Keratinocyte (primary cell): ENCODE data around the gene DEFB119. TPM values are rescaled to one million over a fixed set of nuclear protein-coding genes. Genes with fewer than 3 reads are reported as not detected.

Experiments
- DNase-seq: peaks from one replicate; pipeline ENCODE4 v3.0.0-alpha.2; 2011; ENCODE audit warnings: low read depth, missing footprints, low spot score
- FAIRE-seq: peaks from 2 replicates; lab custom pipeline; 2011; peaks lifted over from hg19 to GRCh38; lab: Jason Lieb, UNC
- H2AFZ ChIP-seq: 2 replicates; pipeline ENCODE4 v1.6.0; 2012; ENCODE audit warnings: low read length, control low read depth, inconsistent platforms; ENCODE audit not compliant: control insufficient read depth
- H3K27ac ChIP-seq: 2 replicates; pipeline ENCODE4 v1.5.1; 2011; ENCODE audit warnings: low read length; ENCODE audit not compliant: control insufficient read depth, insufficient read depth
- H3K27me3 ChIP-seq: 3 replicates; pipeline ENCODE4 v1.6.0; 2011; ENCODE audit warnings: low read length; ENCODE audit not compliant: control insufficient read depth, insufficient read depth; ENCODE audit errors: extremely low read depth
- H3K36me3 ChIP-seq, 2 experiments: 2 replicates in 1 of 2; 3 replicates in 1 of 2; pipeline ENCODE4 v1.5.1; 2011; ENCODE audit warnings: low read length in 2 of 2, mild to moderate bottlenecking in 1 of 2; ENCODE audit not compliant: control insufficient read depth in 2 of 2, insufficient read depth in 2 of 2; ENCODE audit errors: extremely low read depth in 1 of 2
- H3K4me1 ChIP-seq: 3 replicates; pipeline ENCODE4 v1.5.1; 2011; ENCODE audit warnings: low read length; ENCODE audit not compliant: control insufficient read depth, insufficient read depth; ENCODE audit errors: extremely low read depth
- H3K4me2 ChIP-seq: 3 replicates; pipeline ENCODE4 v1.6.0; 2011; ENCODE audit warnings: low read depth, low read length; ENCODE audit not compliant: control insufficient read depth, insufficient read depth; ENCODE audit errors: extremely low read depth
- H3K4me3 ChIP-seq, 3 experiments: fragments of 200-600 bp in 1 of 3; sonication (generic) in 1 of 3; 2 replicates in 2 of 3; 3 replicates in 1 of 3; pipeline ENCODE4 v1.5.1; 2011 to 2016; ENCODE audit warnings: low read length in 3 of 3, mild to moderate bottlenecking in 3 of 3, control low read depth in 2 of 3, inconsistent platforms in 1 of 3, low read depth in 1 of 3, mixed read lengths in 1 of 3, mixed run types in 1 of 3, moderate library complexity in 1 of 3; ENCODE audit not compliant: control insufficient read depth in 2 of 3, insufficient read depth in 2 of 3; ENCODE audit errors: extremely low read depth in 1 of 3
- H3K79me2 ChIP-seq: 2 replicates; pipeline ENCODE4 v1.6.0; 2012; ENCODE audit warnings: low read length; ENCODE audit not compliant: control insufficient read depth, insufficient read depth
- H3K9ac ChIP-seq: 3 replicates; pipeline ENCODE4 v1.6.0; 2011; ENCODE audit warnings: low read length; ENCODE audit not compliant: control insufficient read depth, insufficient read depth; ENCODE audit errors: extremely low read depth
- H3K9me1 ChIP-seq: 3 replicates; pipeline ENCODE4 v1.6.0; 2011; ENCODE audit warnings: low read length; ENCODE audit not compliant: control insufficient read depth, insufficient read depth; ENCODE audit errors: extremely low read depth
- H3K9me3 ChIP-seq: 2 replicates; pipeline ENCODE4 v1.5.1; 2012; ENCODE audit warnings: low read depth, low read length; ENCODE audit not compliant: control insufficient read depth
- H4K20me1 ChIP-seq: 3 replicates; pipeline ENCODE4 v1.6.0; 2011; ENCODE audit warnings: low read length; ENCODE audit not compliant: control insufficient read depth, insufficient read depth; ENCODE audit errors: extremely low read depth
- EZH2 ChIP-seq: IDR thresholded peaks from one replicate; pipeline ENCODE4 v1.6.1; 2012; ENCODE audit warnings: inconsistent platforms, mild to moderate bottlenecking, low read length, moderate library complexity
- dilution Hi-C: fragments of 300-500 bp; cut with MboI; formaldehyde crosslinking; loops from one replicate; pipeline ENCODE4 v1.7.0; 2020; ENCODE audit warnings: low sequenced_read_pairs; ENCODE audit not compliant: extremely low pct_ligation_motif_present
- polyA plus RNA-seq, 5 experiments: library from polyadenylated mRNA; depleted of rRNA in 3 of 5; stranded (reverse) in 3 of 5; stranded (forward) in 1 of 5; unstranded in 1 of 5; fragments of >200 nt; gene quantifications; 1 replicate in 1 of 5; 2 replicates in 3 of 5; 3 replicates in 1 of 5; pipeline versions ENCODE4 v1.2.1 to v1.2.3, GENCODE V29; 2011 to 2012; ENCODE audit warnings: missing spikeins in 2 of 5, low read depth in 1 of 5, low replicate concordance in 1 of 5
- TF ChIP-seq, protein P1 (sequence below), 3 experiments: IDR thresholded peaks in 1 of 3; conservative IDR thresholded peaks in 1 of 3; optimal IDR thresholded peaks in 1 of 3; 2 replicates in 2 of 3; 3 replicates in 1 of 3; pipeline versions ENCODE3 to v1.5.1; 2011; ENCODE audit warnings: low read length in 3 of 3, mild to moderate bottlenecking in 3 of 3, moderate library complexity in 2 of 3, control low read depth in 1 of 3, inconsistent platforms in 1 of 3; ENCODE audit not compliant: insufficient read depth in 2 of 3; ENCODE audit errors: extremely low read depth in 1 of 3

The DEFB119 gene
- polyA plus RNA-seq, 1 donor (not counting 4 experiments of a cell fraction or from before 2014, with no cell fraction given): not detected

DNA sequence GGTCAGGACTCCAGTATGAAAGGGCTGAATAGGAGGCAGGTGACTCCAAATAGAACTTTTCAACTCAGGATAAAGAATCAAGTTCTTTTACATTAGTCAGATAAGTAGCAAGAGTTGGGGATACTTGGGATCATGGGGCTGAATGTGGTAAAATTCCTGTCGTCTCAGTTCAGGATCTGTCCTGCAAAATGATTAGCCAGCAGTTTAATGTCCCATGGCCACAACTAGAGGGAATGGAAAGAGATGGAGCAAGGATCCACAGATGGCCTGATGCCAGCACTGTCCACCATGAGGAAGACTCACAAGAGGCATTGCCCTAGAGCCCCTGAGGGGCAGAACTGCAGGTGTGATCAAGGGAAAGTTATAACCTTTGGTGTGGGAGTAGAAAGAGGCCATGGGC, 13.5 kb upstream of the DEFB119 start:
- dilution Hi-C loops: no loop called here
- H3K9me3 ChIP-seq: no peaks in the 10 kb centered on the region

DNA sequence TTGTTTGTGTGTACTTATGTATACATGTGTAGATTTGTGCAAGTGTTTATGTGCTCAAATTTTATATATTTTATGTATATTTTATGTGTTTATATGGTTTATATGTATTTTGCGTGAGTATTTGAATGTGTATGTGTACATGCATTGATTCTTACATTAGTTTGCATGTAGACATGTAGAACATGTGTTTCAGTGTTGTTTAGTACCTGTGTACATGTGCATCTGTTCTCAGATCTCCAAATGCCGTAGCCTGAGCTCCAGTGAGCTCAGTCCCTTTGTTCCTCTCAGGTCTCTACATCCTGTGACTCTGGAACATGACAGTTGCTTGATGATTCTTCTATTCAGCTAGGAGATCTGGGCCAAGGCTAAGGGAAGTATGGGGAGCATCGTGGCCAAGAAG, 4.5 kb upstream of the DEFB119 start:
- H3K9me1 ChIP-seq: no peaks in the 10 kb centered on the region
- no peaks in the 10 kb centered on the region for H3K9me3 ChIP-seq
- no peak overlapping the region for H3K4me2 ChIP-seq
- no peak overlapping the region for H2AFZ ChIP-seq
- no peaks in the 10 kb centered on the region for H3K79me2 ChIP-seq
- no peak for DNase-seq
- H3K4me1 ChIP-seq: no peaks in the 10 kb centered on the region
- TF ChIP-seq EZH2: no peak
- TF ChIP-seq, protein P1, sequence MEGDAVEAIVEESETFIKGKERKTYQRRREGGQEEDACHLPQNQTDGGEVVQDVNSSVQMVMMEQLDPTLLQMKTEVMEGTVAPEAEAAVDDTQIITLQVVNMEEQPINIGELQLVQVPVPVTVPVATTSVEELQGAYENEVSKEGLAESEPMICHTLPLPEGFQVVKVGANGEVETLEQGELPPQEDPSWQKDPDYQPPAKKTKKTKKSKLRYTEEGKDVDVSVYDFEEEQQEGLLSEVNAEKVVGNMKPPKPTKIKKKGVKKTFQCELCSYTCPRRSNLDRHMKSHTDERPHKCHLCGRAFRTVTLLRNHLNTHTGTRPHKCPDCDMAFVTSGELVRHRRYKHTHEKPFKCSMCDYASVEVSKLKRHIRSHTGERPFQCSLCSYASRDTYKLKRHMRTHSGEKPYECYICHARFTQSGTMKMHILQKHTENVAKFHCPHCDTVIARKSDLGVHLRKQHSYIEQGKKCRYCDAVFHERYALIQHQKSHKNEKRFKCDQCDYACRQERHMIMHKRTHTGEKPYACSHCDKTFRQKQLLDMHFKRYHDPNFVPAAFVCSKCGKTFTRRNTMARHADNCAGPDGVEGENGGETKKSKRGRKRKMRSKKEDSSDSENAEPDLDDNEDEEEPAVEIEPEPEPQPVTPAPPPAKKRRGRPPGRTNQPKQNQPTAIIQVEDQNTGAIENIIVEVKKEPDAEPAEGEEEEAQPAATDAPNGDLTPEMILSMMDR (optimal IDR thresholded peaks at IDR 0.05 in 1 of 3, IDR thresholded peaks at IDR 0.05 in 1 of 3, conservative IDR thresholded peaks at IDR 0.05 in 1 of 3; ENCODE audit: extremely low read depth in 1 of 3, insufficient read depth in 2 of 3, low read length in 3 of 3): no peak
- dilution Hi-C loops: no loop called here
- H3K4me3 ChIP-seq: no peak overlapping the region
- no peak for FAIRE-seq
- no peaks in the 10 kb centered on the region for H3K36me3 ChIP-seq
- no peak overlapping the region for H3K9ac ChIP-seq
- no peak overlapping the region for H3K27ac ChIP-seq
- no peaks in the 10 kb centered on the region for H3K27me3 ChIP-seq
- no peaks in the 10 kb centered on the region for H4K20me1 ChIP-seq

More for the DNA sequence above, 13.5 kb upstream of the DEFB119 start:
- Histone ChIP-seq H3K79me2 (no peaks in the 10 kb centered on the region), H3K4me1 (no peaks in the 10 kb centered on the region), H3K36me3 (no peaks in the 10 kb centered on the region), H3K9me1 (no peaks in the 10 kb centered on the region), H3K9ac (no peak overlapping the region), H3K4me2 (no peak overlapping the region), H2AFZ (no peak overlapping the region), H3K27me3 (no peaks in the 10 kb centered on the region), H4K20me1 (no peaks in the 10 kb centered on the region), H3K27ac (no peak overlapping the region), H3K4me3 (no peak overlapping the region)
- DNase-seq: no peak
- FAIRE-seq: no peak
- no peak for TF ChIP-seq EZH2

DNA sequence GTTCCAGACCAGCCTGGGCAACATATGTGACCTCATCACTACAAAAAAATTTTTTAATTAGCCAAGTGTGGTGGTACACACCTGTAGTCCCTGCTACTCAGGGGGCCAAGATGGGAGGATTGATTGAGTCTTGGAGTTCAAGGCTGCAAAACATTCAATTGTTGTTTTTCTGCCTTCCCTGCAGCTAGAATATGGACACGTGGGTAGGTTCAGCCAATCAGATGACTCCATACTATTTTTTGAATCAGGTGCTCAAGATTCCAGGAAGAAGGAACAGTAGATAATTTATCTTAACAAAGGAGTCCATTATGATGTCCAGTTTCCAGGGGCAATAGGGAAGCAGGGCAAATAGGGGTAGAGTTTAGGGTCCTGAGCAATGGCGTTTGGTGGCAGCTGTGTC, 2.4 kb upstream of the DEFB119 start:
- H3K4me3 ChIP-seq: no peak overlapping the region
- dilution Hi-C loops: no loop called here

More for the DNA sequence above, 2.4 kb upstream of the DEFB119 start:
- DNase-seq (no peak), FAIRE-seq (no peak)
- Histone ChIP-seq H3K9me1 (no peaks in the 10 kb centered on the region), H3K36me3 (no peaks in the 10 kb centered on the region), H4K20me1 (no peaks in the 10 kb centered on the region), H3K27me3 (no peaks in the 10 kb centered on the region), H2AFZ (no peak overlapping the region), H3K9me3 (no peaks in the 10 kb centered on the region), H3K79me2 (no peaks in the 10 kb centered on the region), H3K9ac (no peak overlapping the region), H3K4me2 (no peak overlapping the region), H3K4me1 (no peaks in the 10 kb centered on the region), H3K27ac (no peak overlapping the region)
- no peak for TF ChIP-seq EZH2
- TF ChIP-seq, protein P1 (optimal IDR thresholded peaks at IDR 0.05 in 1 of 3, IDR thresholded peaks at IDR 0.05 in 1 of 3, conservative IDR thresholded peaks at IDR 0.05 in 1 of 3; ENCODE audit: extremely low read depth in 1 of 3, insufficient read depth in 2 of 3, low read length in 3 of 3): no peak
